Measurements from ENCODE around the gene TMOD2.

TMOD2 gene

GRCh38 chr15:51844747-51845426 lies 93.5 kb downstream of the TMOD2 start:
- no peak for DNase-seq
- no peaks in the 10 kb centered on the region for H3K27me3 ChIP-seq (ENCODE audit: insufficient read depth, low read depth, severe bottlenecking)
- H3K9me3 ChIP-seq (ENCODE audit: severe bottlenecking): no peaks in the 10 kb centered on the region
- no peak overlapping the region for H3K27ac ChIP-seq
- H3K36me3 ChIP-seq: no peaks in the 10 kb centered on the region
- no peak for TF ChIP-seq CTCF (IDR thresholded peaks at IDR 0.05; ENCODE audit: low read depth, low read length)
- no peak overlapping the region for H3K4me3 ChIP-seq (ENCODE audit: low read depth, low read length)

DNA sequence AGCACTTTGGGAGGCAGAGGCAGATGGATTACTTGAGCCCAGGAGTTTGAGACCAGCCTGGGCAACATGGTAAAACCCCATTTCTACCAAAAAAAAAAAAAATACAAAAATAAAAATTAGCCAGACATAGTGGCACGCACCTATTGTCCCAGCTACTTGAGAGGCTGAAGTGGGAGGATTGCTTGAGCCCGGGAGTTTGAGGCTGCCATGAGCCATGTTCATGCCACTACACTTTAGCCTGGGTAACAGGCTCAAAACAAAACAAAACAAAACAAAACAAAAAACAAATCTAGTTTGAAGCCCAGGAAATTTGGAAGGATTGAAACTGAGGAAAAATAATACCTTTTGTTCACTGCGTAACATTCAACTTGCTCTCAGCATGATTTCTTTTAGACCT lies 94.7 kb downstream of the TMOD2 start:
- Histone ChIP-seq H3K9me3 (ENCODE audit: severe bottlenecking) (no peaks in the 10 kb centered on the region), H3K27me3 (ENCODE audit: insufficient read depth, low read depth, severe bottlenecking) (no peaks in the 10 kb centered on the region), H3K27ac (no peak overlapping the region), H3K4me3 (ENCODE audit: low read depth, low read length) (no peak overlapping the region), H3K36me3 (no peaks in the 10 kb centered on the region)
- no peak for TF ChIP-seq CTCF (IDR thresholded peaks at IDR 0.05; ENCODE audit: low read depth, low read length)
- no peak for DNase-seq

DNA sequence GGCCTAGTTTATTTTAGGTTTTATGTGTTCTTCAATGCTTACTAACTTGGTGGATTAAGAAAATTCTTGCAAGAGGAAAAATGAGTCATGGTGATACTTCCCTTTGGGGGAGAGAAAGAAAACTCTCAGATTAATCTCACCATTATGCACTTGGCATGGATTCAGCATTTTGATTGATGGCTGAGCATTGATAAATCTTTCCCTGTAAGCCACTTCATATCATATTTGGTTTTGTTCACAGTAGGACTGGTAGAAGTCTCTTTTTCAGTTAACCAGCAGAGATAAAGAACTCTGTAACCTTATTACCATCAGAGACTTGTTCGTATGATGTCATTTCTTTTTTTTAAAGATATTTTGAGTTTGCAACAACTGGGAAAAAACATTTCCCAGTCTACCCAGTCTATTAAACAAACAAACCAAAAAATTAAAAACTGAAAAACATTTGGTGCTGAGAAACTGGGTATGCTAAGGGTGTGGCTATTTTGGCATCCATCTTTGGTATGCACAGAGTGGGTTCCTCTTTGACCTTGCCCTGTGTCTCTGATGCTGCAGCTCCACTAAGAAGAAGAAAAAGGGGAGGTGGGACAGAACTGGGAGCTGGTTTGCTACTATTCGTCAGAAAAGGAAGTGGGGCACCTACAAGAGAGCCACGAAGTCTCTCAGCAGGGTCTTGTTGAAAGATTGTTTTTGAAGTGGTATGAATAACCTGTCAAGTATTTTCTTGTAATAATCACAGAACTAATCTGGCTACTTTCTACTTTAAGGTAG lies 95.2 kb downstream of the TMOD2 start:
- Histone ChIP-seq H3K9me3 (ENCODE audit: severe bottlenecking) (no peaks in the 10 kb centered on the region), H3K27ac (no peak overlapping the region), H3K27me3 (ENCODE audit: insufficient read depth, low read depth, severe bottlenecking) (no peaks in the 10 kb centered on the region), H3K36me3 (no peaks in the 10 kb centered on the region), H3K4me3 (ENCODE audit: low read depth, low read length) (no peak overlapping the region)
- TF ChIP-seq CTCF (IDR thresholded peaks at IDR 0.05; ENCODE audit: low read depth, low read length): no peak
- no peak for DNase-seq

- DNase-seq: no peak
- Histone ChIP-seq H3K4me3 (ENCODE audit: low read depth, low read length) (no peak overlapping the region), H3K27me3 (ENCODE audit: insufficient read depth, low read depth, severe bottlenecking) (no peaks in the 10 kb centered on the region), H3K36me3 (no peaks in the 10 kb centered on the region), H3K27ac (no peak overlapping the region), H3K9me3 (ENCODE audit: severe bottlenecking) (no peaks in the 10 kb centered on the region)
- no peak for TF ChIP-seq CTCF (IDR thresholded peaks at IDR 0.05; ENCODE audit: low read depth, low read length)
Measured at GRCh38 chr15:51848811-51849210, 97.4 kb downstream of the TMOD2 start.

- Histone ChIP-seq H3K27me3 (ENCODE audit: insufficient read depth, low read depth, severe bottlenecking) (no peaks in the 10 kb centered on the region), H3K9me3 (ENCODE audit: severe bottlenecking) (no peaks in the 10 kb centered on the region), H3K4me3 (ENCODE audit: low read depth, low read length) (no peak overlapping the region), H3K36me3 (no peaks in the 10 kb centered on the region), H3K27ac (no peak overlapping the region)
- TF ChIP-seq CTCF (IDR thresholded peaks at IDR 0.05; ENCODE audit: low read depth, low read length): no peak
- no peak for DNase-seq
Measured at GRCh38 chr15:51849860-51850259, 98.5 kb downstream of the TMOD2 start.

All from WERI-Rb-1 (cell line).